Measurements from ENCODE around the gene KCNAB1.
"Not testable (repeated sequence)": the region's sequence is repeated elsewhere in the genome, so short reads cannot be mapped to it uniquely, and the experiment has no call there.

KCNAB1 gene

GRCh38 chr3:156218353-156218744, 98.0 kb downstream of the KCNAB1 start:
- no peak for DNase-seq (ENCODE audit: low read depth in 2 of 2)

GRCh38 chr3:156222381-156222780, 102.0 kb downstream of the KCNAB1 start:
- DNase-seq (ENCODE audit: low read depth in 2 of 2) = not testable (repeated sequence)

- not testable (repeated sequence) for DNase-seq (ENCODE audit: low read depth in 2 of 2)
These were observed 103.7 kb downstream of the KCNAB1 start for GRCh38 chr3:156224046-156224445.

GRCh38 chr3:156226676-156227420, 106.5 kb downstream of the KCNAB1 start:
- no peak for DNase-seq (ENCODE audit: low read depth in 2 of 2)

GRCh38 chr3:156227704-156228103, 107.3 kb downstream of the KCNAB1 start:
- no peak for DNase-seq (ENCODE audit: low read depth in 2 of 2)

GRCh38 chr3:156230278-156230900, 110.0 kb downstream of the KCNAB1 start:
- no peak for DNase-seq (ENCODE audit: low read depth in 2 of 2)

- DNase-seq (ENCODE audit: low read depth in 2 of 2) = not testable (repeated sequence)
These were observed 110.8 kb downstream of the KCNAB1 start for GRCh38 chr3:156231221-156231620.

GRCh38 chr3:156233876-156234275, 113.5 kb downstream of the KCNAB1 start:
- no peak for DNase-seq (ENCODE audit: low read depth in 2 of 2)

GRCh38 chr3:156236556-156237260, 116.3 kb downstream of the KCNAB1 start:
- DNase-seq (ENCODE audit: low read depth in 2 of 2) = no peak

GRCh38 chr3:156240642-156241041, 120.3 kb downstream of the KCNAB1 start:
- no peak for DNase-seq (ENCODE audit: low read depth in 2 of 2)

- no peak for DNase-seq (ENCODE audit: low read depth in 2 of 2)
These were observed 126.8 kb downstream of the KCNAB1 start for GRCh38 chr3:156246961-156247725.

GRCh38 chr3:156250550-156250949, 130.2 kb downstream of the KCNAB1 start:
- no peak for DNase-seq (ENCODE audit: low read depth in 2 of 2)

GRCh38 chr3:156251424-156251823, 131.0 kb downstream of the KCNAB1 start:
- no peak for DNase-seq (ENCODE audit: low read depth in 2 of 2)

GRCh38 chr3:156252656-156253055, 132.3 kb downstream of the KCNAB1 start:
- no peak for DNase-seq (ENCODE audit: low read depth in 2 of 2)

GRCh38 chr3:156253150-156253549, 132.8 kb downstream of the KCNAB1 start:
- DNase-seq (ENCODE audit: low read depth in 2 of 2) = no peak

- DNase-seq (ENCODE audit: low read depth in 2 of 2) = no peak
These were observed 135.9 kb downstream of the KCNAB1 start for GRCh38 chr3:156256256-156256655.

GRCh38 chr3:156256945-156257344, 136.6 kb downstream of the KCNAB1 start:
- no peak for DNase-seq (ENCODE audit: low read depth in 2 of 2)

GRCh38 chr3:156258301-156258700, 137.9 kb downstream of the KCNAB1 start:
- no peak for DNase-seq (ENCODE audit: low read depth in 2 of 2)

- DNase-seq (ENCODE audit: low read depth in 2 of 2) = no peak
These were observed 139.5 kb downstream of the KCNAB1 start for GRCh38 chr3:156259896-156260295.

- DNase-seq (ENCODE audit: low read depth in 2 of 2) = no peak
These were observed 140.0 kb downstream of the KCNAB1 start for GRCh38 chr3:156260331-156260730.

- no peak for DNase-seq (ENCODE audit: low read depth in 2 of 2)
These were observed 144.4 kb downstream of the KCNAB1 start for GRCh38 chr3:156264771-156265170.

GRCh38 chr3:156271508-156271907, 151.1 kb downstream of the KCNAB1 start:
- no peak for DNase-seq (ENCODE audit: low read depth in 2 of 2)

All from activated CD8-positive, alpha-beta memory T cell treated with anti-CD3 and anti-CD28 coated beads for 4 hours (primary cell).